Urinary bladder (tissue), 4 donors: ENCODE measurements around the gene NLGN4X. TPM values are rescaled to one million over a fixed set of nuclear protein-coding genes. Genes with fewer than 3 reads are reported as not detected.
"Not testable (repeated sequence)": the region's sequence is repeated elsewhere in the genome, so short reads cannot be mapped to it uniquely, and the experiment has no call there.

ENCODE experiments used
- DNase-seq: peaks from one replicate; pipeline ENCODE4 v3.0.0-alpha.2; 2015; ENCODE audit errors: extremely low spot score
- H3K27ac ChIP-seq: one replicate; pipeline ENCODE4 v1.5.1; 2013; ENCODE audit warnings: low read depth, mild to moderate bottlenecking, moderate library complexity
- H3K36me3 ChIP-seq: one replicate; pipeline ENCODE4 v1.6.1; 2013; ENCODE audit warnings: mild to moderate bottlenecking, moderate library complexity; ENCODE audit not compliant: insufficient read depth
- H3K4me1 ChIP-seq: one replicate; pipeline ENCODE4 v1.6.1; 2013; ENCODE audit warnings: mild to moderate bottlenecking, moderate library complexity; ENCODE audit not compliant: insufficient read depth
- H3K4me3 ChIP-seq: one replicate; pipeline ENCODE4 v1.5.1; 2013; ENCODE audit warnings: low read depth, low read length
- WGBS: extraction: QIAGEN DNeasy Blood & Tissue Kit; methylation state at CpG from one replicate; pipeline ENCODE4 v1.1.7; 2013; 5-methylcytosine and 5-hydroxymethylcytosine counted together
- polyA plus RNA-seq: library from polyadenylated mRNA; stranded (reverse); fragments of 200-250 nt; gene quantifications from one replicate; pipeline ENCODE4 v1.2.3, GENCODE V29; 2013
- total RNA-seq: library from RNA; depleted of rRNA; stranded (reverse); fragments of >200 nt; gene quantifications from one replicate; pipeline ENCODE4 v1.2.3, GENCODE V29; 2014
- donor health status: healthy with polysubstance abuse.
- donor health status: healthy.

Gene NLGN4X
- total and polyA plus RNA-seq, 2 donors = 5.1 to 15.7 TPM

GRCh38 chrX:5958523-5958922 lies 270.1 kb downstream of the NLGN4X start:
- Histone ChIP-seq H3K4me1 (no peaks in the 10 kb centered on the region), H3K4me3 (no peak overlapping the region), H3K36me3 (no peaks in the 10 kb centered on the region), H3K27ac (no peak overlapping the region)
- 82% methylated on average over 2 of the region's 2 CpGs for WGBS
- DNase-seq = no peak

GRCh38 chrX:5957506-5957905 lies 271.2 kb downstream of the NLGN4X start:
- no peak for DNase-seq
- H3K4me1 ChIP-seq = no peaks in the 10 kb centered on the region
- H3K36me3 ChIP-seq = no peaks in the 10 kb centered on the region
- no peak overlapping the region for H3K27ac ChIP-seq
- 55% methylated on average over 3 of the region's 3 CpGs for WGBS
- no peak overlapping the region for H3K4me3 ChIP-seq

GRCh38 chrX:5936438-5936837 lies 292.2 kb downstream of the NLGN4X start:
- Histone ChIP-seq H3K36me3 (no peaks in the 10 kb centered on the region), H3K4me3 (no peak overlapping the region), H3K4me1 (no peaks in the 10 kb centered on the region), H3K27ac (no peak overlapping the region)
- no peak for DNase-seq
- whole genome bisulfite sequencing = 26% methylated on average over 6 of the region's 6 CpGs

- Histone ChIP-seq H3K27ac (no peak overlapping the region), H3K4me3 (no peak overlapping the region), H3K36me3 (no peaks in the 10 kb centered on the region), H3K4me1 (no peaks in the 10 kb centered on the region)
- no peak for DNase-seq
- 46% methylated on average over 2 of the region's 2 CpGs for WGBS
These were observed 300.4 kb downstream of the NLGN4X start for GRCh38 chrX:5928224-5928623.

GRCh38 chrX:5916945-5917344 lies 311.7 kb downstream of the NLGN4X start:
- DNase-seq = no peak
- 92% methylated on average over 5 of the region's 5 CpGs for WGBS
- H3K4me1 ChIP-seq = no peaks in the 10 kb centered on the region

GRCh38 chrX:5915783-5916182 lies 312.9 kb downstream of the NLGN4X start:
- no peaks in the 10 kb centered on the region for H3K4me1 ChIP-seq
- WGBS = 70% methylated on average over 1 of the region's 1 CpG
- DNase-seq = no peak
- no peaks in the 10 kb centered on the region for H3K36me3 ChIP-seq
- H3K27ac ChIP-seq = no peak overlapping the region
- no peak overlapping the region for H3K4me3 ChIP-seq

More at GRCh38 chrX:5916945-5917344, 311.7 kb downstream of the NLGN4X start:
- Histone ChIP-seq H3K36me3 (no peaks in the 10 kb centered on the region), H3K4me3 (no peak overlapping the region), H3K27ac (no peak overlapping the region)

GRCh38 chrX:5907207-5907606 lies 321.5 kb downstream of the NLGN4X start:
- 70% methylated on average over 6 of the region's 6 CpGs for WGBS
- Histone ChIP-seq H3K27ac (no peak overlapping the region), H3K4me1 (no peaks in the 10 kb centered on the region), H3K4me3 (no peak overlapping the region), H3K36me3 (no peaks in the 10 kb centered on the region)
- no peak for DNase-seq

GRCh38 chrX:5903586-5904190 lies 325.0 kb downstream of the NLGN4X start:
- WGBS = 90% methylated on average over 16 of the region's 18 CpGs
- not testable (repeated sequence) for H3K27ac ChIP-seq, H3K4me3 ChIP-seq, H3K4me1 ChIP-seq, DNase-seq, H3K36me3 ChIP-seq

GRCh38 chrX:5898463-5898862 lies 330.2 kb downstream of the NLGN4X start:
- H3K4me3 ChIP-seq = no peak overlapping the region
- no peaks in the 10 kb centered on the region for H3K4me1 ChIP-seq
- H3K36me3 ChIP-seq = no peaks in the 10 kb centered on the region
- no peak for DNase-seq
- no peak overlapping the region for H3K27ac ChIP-seq
- WGBS = 93% methylated on average over 9 of the region's 9 CpGs

- Histone ChIP-seq H3K36me3 (no peaks in the 10 kb centered on the region), H3K27ac (no peak overlapping the region), H3K4me1 (no peaks in the 10 kb centered on the region), H3K4me3 (no peak overlapping the region)
- no peak for DNase-seq
- WGBS = 81% methylated on average over 5 of the region's 5 CpGs
These were observed 337.3 kb downstream of the NLGN4X start for GRCh38 chrX:5891378-5891777.

- WGBS = 42% methylated on average over 12 of the region's 12 CpGs
- Histone ChIP-seq H3K27ac (no peak overlapping the region), H3K4me3 (no peak overlapping the region), H3K4me1 (no peaks in the 10 kb centered on the region), H3K36me3 (no peaks in the 10 kb centered on the region)
- DNase-seq = no peak
These were observed 351.6 kb downstream of the NLGN4X start for GRCh38 chrX:5876984-5877596.

GRCh38 chrX:5870238-5870637 lies 358.4 kb downstream of the NLGN4X start:
- no peaks in the 10 kb centered on the region for H3K4me1 ChIP-seq

GRCh38 chrX:5869786-5870185 lies 358.9 kb downstream of the NLGN4X start:
- no peak overlapping the region for H3K4me3 ChIP-seq
- no peak for DNase-seq
- no peaks in the 10 kb centered on the region for H3K36me3 ChIP-seq
- H3K4me1 ChIP-seq = no peaks in the 10 kb centered on the region
- WGBS = 90% methylated on average over 7 of the region's 7 CpGs
- no peak overlapping the region for H3K27ac ChIP-seq

More at GRCh38 chrX:5870238-5870637, 358.4 kb downstream of the NLGN4X start:
- WGBS = 24% methylated on average over 3 of the region's 3 CpGs
- Histone ChIP-seq H3K4me3 (no peak overlapping the region), H3K36me3 (no peaks in the 10 kb centered on the region), H3K27ac (no peak overlapping the region)
- no peak for DNase-seq

GRCh38 chrX:5867778-5868177 lies 360.9 kb downstream of the NLGN4X start:
- DNase-seq = no peak
- WGBS = 94% methylated on average over 2 of the region's 2 CpGs
- H3K27ac ChIP-seq = no peak overlapping the region
- no peak overlapping the region for H3K4me3 ChIP-seq
- H3K4me1 ChIP-seq = no peaks in the 10 kb centered on the region
- no peaks in the 10 kb centered on the region for H3K36me3 ChIP-seq
